Raji (cell line): ENCODE results near the gene SPTBN1.

Experiments used
- POLR2A ChIP-seq: IDR thresholded peaks from 2 replicates; pipeline ENCODE4 v1.6.1; 2011; ENCODE audit warnings: low read depth, low read length, control low read depth; ENCODE audit not compliant: insufficient read depth

SPTBN1 gene

GRCh38 chr2:54678719-54679118 is 222.6 kb downstream of the SPTBN1 start:
- TF ChIP-seq POLR2A, result no peak

- TF ChIP-seq POLR2A, result no peak
These were observed 224.4 kb downstream of the SPTBN1 start for GRCh38 chr2:54680397-54681041.

DNA sequence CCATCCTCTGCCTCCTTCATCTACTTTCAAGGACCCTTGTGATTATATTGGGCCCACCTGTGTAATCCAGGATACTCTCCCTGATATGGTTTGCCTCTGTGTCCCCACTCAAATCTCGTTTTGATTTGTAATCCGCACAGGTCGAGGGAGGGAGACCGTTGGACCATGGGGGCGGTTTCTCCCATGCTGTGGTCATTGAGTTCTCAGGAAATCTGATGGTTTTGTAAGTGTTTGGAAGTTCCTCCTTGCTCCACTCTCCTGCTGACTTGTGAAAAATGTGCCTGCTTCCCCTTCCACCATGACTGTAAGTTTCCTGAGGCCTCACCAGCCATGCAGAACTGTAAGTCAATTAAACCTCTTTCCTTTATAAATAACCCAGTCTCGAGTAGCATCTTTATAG is 225.3 kb downstream of the SPTBN1 start:
- no peak for TF ChIP-seq POLR2A

DNA sequence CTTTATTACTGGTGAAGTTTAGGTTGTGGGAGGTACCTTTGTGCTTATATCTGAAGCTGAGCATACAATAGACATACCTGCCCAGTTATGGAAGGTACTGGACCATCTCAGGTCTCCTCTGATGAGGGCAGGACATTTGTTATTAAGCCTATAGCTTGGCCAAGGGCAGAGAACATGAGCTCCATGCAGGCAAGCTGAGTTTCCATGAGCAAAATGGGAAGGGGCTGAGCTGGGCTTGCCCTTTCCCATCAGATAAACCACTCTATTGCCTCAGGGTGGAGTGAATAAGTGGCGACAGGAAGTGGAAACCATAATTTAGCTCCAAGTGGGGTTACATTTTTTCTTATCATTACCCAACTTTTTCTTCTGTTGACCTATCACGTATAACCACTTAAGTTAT is 227.5 kb downstream of the SPTBN1 start:
- no peak for TF ChIP-seq POLR2A

GRCh38 chr2:54685263-54685775 is 229.2 kb downstream of the SPTBN1 start:
- no peak for TF ChIP-seq POLR2A

DNA sequence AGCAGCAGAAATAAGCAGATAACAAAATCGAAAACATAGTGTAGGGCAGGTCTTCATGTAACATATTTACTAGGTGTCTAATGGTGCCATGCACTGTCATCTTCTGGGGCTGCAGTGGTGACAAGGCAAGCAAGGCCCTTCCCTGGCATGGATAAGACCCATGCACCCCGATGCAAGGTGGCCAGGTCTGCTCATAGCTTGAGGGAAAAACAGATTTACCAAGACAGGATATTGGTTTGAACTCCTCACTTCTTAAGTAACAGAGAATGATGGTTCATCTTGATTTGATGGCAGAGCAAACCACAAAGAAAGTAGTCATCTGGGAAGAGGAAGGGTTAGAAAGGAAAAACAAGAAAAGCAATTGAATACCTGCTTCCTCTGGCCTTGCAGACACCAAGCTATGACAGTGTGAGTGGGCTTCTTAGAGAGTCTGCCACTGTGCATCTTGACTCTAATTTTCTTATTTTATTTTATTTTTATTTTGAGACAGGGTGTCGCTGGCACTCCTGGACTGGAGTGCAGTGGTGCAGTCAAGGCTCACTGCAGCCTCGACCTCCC is 231.5 kb downstream of the SPTBN1 start:
- no peak for TF ChIP-seq POLR2A

GRCh38 chr2:54691445-54692135 is 235.5 kb downstream of the SPTBN1 start:
- no peak for TF ChIP-seq POLR2A

DNA sequence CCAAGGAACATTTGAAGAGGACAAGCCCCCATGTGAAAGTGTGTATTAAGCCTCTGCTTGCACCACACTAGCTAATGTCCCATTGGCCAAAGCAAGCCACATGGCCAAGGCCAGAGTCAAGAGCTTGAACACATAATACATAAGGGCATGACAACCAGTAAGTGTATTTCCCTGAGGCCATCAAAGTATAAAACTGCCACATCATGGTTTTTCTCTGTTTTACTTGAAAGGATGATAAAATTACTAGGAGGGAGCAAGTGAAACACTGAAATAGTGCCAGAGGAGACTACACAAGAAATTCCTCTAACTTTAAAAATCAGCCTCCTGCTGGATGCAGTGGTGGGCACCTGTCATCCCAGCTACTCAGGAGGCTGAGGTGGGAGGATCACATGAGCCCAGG is 236.4 kb downstream of the SPTBN1 start:
- no peak for TF ChIP-seq POLR2A

- no peak for TF ChIP-seq POLR2A
These were observed 239.3 kb downstream of the SPTBN1 start for GRCh38 chr2:54695378-54695777.

DNA sequence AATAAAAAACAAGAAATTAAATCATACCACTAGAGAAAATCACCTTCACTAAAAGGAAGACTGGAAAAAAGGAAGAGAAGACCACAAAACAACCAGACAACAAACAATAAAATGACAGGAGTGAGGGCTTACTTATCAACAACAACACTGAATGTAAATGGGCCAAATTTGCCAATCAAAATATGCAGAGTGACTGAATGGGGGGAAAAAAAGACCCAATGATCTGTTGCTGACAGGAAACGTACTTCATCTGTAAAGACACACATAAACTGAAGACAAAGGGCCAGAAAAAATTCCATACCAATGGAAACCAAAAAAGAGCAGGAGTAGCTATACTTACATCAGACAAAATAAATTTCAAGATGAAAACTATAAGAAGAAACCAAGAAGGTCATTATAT is 241.8 kb downstream of the SPTBN1 start:
- TF ChIP-seq POLR2A, result no peak

DNA sequence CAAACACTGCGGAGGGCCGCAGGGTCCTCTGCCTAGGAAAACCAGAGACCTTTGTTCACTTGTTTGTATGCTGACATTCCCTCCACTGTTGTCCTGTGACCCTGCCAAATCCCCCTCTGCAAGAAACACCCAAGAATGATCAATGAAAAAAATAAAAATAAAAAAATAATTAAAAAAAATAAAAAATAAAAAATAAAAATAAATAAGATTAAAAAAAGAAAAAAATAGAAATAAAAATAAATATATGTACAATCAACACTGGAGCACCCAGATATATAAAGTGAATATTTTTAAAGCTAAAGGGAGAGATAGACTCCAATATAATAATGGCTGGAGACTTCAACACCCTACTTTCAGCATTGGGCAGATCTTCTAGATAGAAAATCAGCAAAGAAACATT is 243.5 kb downstream of the SPTBN1 start:
- TF ChIP-seq POLR2A, result no peak

GRCh38 chr2:54701029-54701428 is 244.9 kb downstream of the SPTBN1 start:
- TF ChIP-seq POLR2A, result no peak

- no peak for TF ChIP-seq POLR2A
These were observed 248.1 kb downstream of the SPTBN1 start for GRCh38 chr2:54704238-54704637.

GRCh38 chr2:54704688-54705605 is 248.8 kb downstream of the SPTBN1 start:
- TF ChIP-seq POLR2A, result no peak

DNA sequence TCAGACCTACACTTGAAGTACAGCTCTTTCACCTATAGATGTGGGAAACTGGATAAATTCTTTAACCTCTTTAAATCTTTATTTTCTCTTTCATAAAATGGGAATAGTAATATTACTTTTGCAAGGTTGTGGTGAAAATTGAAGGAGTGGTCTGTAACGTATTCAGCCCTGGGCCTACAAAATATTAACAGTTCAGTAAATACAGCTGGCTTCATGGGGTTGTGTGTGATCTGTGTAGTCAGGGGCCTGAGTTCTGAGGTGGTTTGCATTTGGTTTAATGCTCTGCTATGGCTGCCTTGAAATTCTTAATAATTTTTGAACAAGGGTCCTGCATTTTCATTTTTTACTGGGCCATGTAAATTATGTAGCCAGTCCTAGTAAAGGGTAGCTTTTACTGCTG is 250.5 kb downstream of the SPTBN1 start:
- TF ChIP-seq POLR2A, result no peak
